Transverse colon (tissue), 4 donors: ENCODE measurements around the gene KCTD20.

ENCODE experiments used
- POLR2A ChIP-seq: fragments of 450-650 bp; IDR thresholded peaks from one replicate; pipeline ENCODE4 v1.6.1; 2016; ENCODE audit warnings: antibody characterized with exemption, mild to moderate bottlenecking, moderate library complexity
- POLR2AphosphoS5 ChIP-seq, 3 donors: sonication (generic); formaldehyde crosslinking; IDR thresholded peaks; one replicate each; pipeline ENCODE4 v1.6.1; 2016; ENCODE audit warnings: antibody characterized with exemption in 3 of 3
- TF ChIP-seq, protein P1 (sequence below), 5 experiments: fragments of 200-600 bp in 3 of 5; fragments of 450-650 bp in 2 of 5; sonication (generic) in 3 of 5; IDR thresholded peaks; 1 replicate in 2 of 5; 2 replicates in 3 of 5; pipeline ENCODE4 v1.5.1; 2016 to 2017; ENCODE audit warnings: antibody characterized with exemption in 5 of 5, inconsistent platforms in 3 of 5, mild to moderate bottlenecking in 2 of 5, moderate library complexity in 1 of 5

DNA sequence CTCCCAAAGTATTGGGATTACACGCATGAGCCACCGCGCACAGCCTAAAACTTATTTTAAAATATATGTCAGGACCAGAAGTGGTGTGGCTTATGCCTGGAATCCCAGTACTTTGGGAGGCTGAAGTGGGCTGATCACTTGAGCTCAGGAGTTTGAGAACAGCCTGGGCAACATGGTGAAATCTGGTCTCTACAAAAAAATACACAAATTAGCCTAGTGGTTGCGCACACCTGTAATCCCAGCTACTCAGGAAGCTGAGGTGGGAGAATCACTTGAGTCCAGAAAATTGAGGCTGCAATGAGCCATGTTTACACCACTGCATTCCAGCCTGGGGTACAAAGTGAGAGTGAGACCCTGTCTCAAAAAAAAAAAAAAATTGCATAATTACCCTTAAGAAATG lies 13.9 kb upstream of the KCTD20 start:
- TF ChIP-seq POLR2AphosphoS5 (IDR thresholded peaks at IDR 0.05) (no peak), POLR2A (no peak)
- TF ChIP-seq, protein P1, sequence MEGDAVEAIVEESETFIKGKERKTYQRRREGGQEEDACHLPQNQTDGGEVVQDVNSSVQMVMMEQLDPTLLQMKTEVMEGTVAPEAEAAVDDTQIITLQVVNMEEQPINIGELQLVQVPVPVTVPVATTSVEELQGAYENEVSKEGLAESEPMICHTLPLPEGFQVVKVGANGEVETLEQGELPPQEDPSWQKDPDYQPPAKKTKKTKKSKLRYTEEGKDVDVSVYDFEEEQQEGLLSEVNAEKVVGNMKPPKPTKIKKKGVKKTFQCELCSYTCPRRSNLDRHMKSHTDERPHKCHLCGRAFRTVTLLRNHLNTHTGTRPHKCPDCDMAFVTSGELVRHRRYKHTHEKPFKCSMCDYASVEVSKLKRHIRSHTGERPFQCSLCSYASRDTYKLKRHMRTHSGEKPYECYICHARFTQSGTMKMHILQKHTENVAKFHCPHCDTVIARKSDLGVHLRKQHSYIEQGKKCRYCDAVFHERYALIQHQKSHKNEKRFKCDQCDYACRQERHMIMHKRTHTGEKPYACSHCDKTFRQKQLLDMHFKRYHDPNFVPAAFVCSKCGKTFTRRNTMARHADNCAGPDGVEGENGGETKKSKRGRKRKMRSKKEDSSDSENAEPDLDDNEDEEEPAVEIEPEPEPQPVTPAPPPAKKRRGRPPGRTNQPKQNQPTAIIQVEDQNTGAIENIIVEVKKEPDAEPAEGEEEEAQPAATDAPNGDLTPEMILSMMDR (IDR thresholded peaks at IDR 0.05): peak in 3 of 5 experiments; percentile 24 to 33 (median 27)
